ENCODE data around the gene CFAP20DC. TPM values are rescaled to one million over a fixed set of nuclear protein-coding genes. Genes with fewer than 3 reads are reported as not detected.

The CFAP20DC gene
- total and polyA plus RNA-seq, 2 of the 4 experiments (the other 2 are of a cell fraction): 1.2 to 1.6 TPM

DNA sequence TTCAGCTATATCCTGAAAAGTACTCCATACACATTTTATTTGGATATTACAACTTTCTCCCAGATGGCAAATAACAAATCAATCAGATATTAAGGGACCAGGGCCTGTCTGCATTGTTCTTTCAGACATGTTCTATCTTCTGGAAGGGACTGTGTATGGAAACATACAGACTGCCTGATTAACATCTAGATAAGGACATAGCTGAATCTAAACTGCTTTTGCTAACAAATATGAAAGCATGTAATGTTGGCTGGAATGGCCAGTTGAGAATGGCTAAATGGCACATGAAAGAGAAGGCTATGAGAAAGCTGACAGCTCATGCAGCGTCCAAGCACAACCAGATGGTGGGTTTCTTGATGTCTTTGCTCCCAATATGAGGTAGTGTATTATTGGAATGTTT lies 149.4 kb downstream of the CFAP20DC start:
- Histone ChIP-seq H3K79me1 (ENCODE audit: low read depth in 1 of 2, low read length in 2 of 2) (no peaks in the 10 kb centered on the region), H3K27ac (ENCODE audit: insufficient read depth, low read length) (no peak overlapping the region), H3K18ac (ENCODE audit: low read depth, low read length) (no peak overlapping the region), H4K20me1 (ENCODE audit: insufficient read depth, low read length) (no peaks in the 10 kb centered on the region), H3K4me2 (ENCODE audit: low read depth, low read length) (no peak overlapping the region), H3K4ac (ENCODE audit: low read depth, low read length) (no peak overlapping the region), H3K14ac (replicated peaks; ENCODE audit: low read depth, low read length) (no peak overlapping the region), H3K9ac (ENCODE audit: low read depth, low read length) (no peak overlapping the region), H2AK9ac (replicated peaks; ENCODE audit: low read depth, low read length, poor library complexity) (no peak overlapping the region), H2BK5ac (ENCODE audit: low read depth, low read length, poor library complexity, severe bottlenecking) (no peak overlapping the region), H4K91ac (ENCODE audit: insufficient read depth, low read depth, low read length) (no peak overlapping the region), H4K8ac (ENCODE audit: low read depth in 2 of 2, low read length in 2 of 2) (no peak overlapping the region), H3K9me1 (ENCODE audit: insufficient read depth, low read length) (no peaks in the 10 kb centered on the region), H3K9me3 (ENCODE audit: control insufficient read depth, insufficient read depth, low read length) (no peaks in the 10 kb centered on the region), H2BK120ac (ENCODE audit: low read depth, low read length) (no peak overlapping the region), H2BK20ac (ENCODE audit: low read depth, low read length) (no peak overlapping the region), H2AFZ (replicated peaks; ENCODE audit: low read length, poor library complexity) (no peak overlapping the region), H3K23ac (ENCODE audit: low read depth, low read length) (no peak overlapping the region), H3K4me3 (ENCODE audit: insufficient read depth, low read depth, low read length) (no peak overlapping the region), H3K56ac (ENCODE audit: extremely low read depth, insufficient read depth, low read length) (no peak overlapping the region), H3K27me3 (ENCODE audit: control insufficient read depth, insufficient read depth, low read length) (no peaks in the 10 kb centered on the region), H3K36me3 (ENCODE audit: control insufficient read depth, insufficient read depth, low read length) (no peaks in the 10 kb centered on the region), H2BK15ac (ENCODE audit: low read depth, low read length) (no peak overlapping the region), H2AK5ac (ENCODE audit: low read depth, low read length) (no peak overlapping the region), H4K5ac (ENCODE audit: low read depth, low read length) (no peak overlapping the region), H3K4me1 (ENCODE audit: control insufficient read depth, insufficient read depth, low read length) (no peaks in the 10 kb centered on the region)
- in situ Hi-C loops (cut with MboI; ENCODE audit: low sequenced_read_pairs): no loop called here
- no peak for ATAC-seq (ENCODE audit: low read depth)
- DNase-seq: no peak
- dilution Hi-C loops (cut with HindIII; ENCODE audit: low sequenced_read_pairs, unreplicated experiment): no loop called here
- intact Hi-C loops (cut with micrococcal nuclease): no loop called here
- no peak for TF ChIP-seq RCOR1 (IDR thresholded peaks at IDR 0.05; ENCODE audit: insufficient replicate concordance, low read length)
- no peak for TF ChIP-seq CHD1 (IDR thresholded peaks at IDR 0.05; ENCODE audit: low read depth, low read length)
- TF ChIP-seq RFX5 (IDR thresholded peaks at IDR 0.05; ENCODE audit: low read depth, low read length): no peak
- TF ChIP-seq NFE2L2 (IDR thresholded peaks at IDR 0.05; ENCODE audit: low read depth, low read length): no peak
- no peak for TF ChIP-seq POLR2A (IDR thresholded peaks at IDR 0.05; ENCODE audit: low read depth, low read length)
- TF ChIP-seq MAFK (IDR thresholded peaks at IDR 0.05; ENCODE audit: low read depth, low read length): no peak
- no peak for TF ChIP-seq CEBPB (IDR thresholded peaks at IDR 0.05; ENCODE audit: low read depth, low read length)
- TF ChIP-seq, protein P1, sequence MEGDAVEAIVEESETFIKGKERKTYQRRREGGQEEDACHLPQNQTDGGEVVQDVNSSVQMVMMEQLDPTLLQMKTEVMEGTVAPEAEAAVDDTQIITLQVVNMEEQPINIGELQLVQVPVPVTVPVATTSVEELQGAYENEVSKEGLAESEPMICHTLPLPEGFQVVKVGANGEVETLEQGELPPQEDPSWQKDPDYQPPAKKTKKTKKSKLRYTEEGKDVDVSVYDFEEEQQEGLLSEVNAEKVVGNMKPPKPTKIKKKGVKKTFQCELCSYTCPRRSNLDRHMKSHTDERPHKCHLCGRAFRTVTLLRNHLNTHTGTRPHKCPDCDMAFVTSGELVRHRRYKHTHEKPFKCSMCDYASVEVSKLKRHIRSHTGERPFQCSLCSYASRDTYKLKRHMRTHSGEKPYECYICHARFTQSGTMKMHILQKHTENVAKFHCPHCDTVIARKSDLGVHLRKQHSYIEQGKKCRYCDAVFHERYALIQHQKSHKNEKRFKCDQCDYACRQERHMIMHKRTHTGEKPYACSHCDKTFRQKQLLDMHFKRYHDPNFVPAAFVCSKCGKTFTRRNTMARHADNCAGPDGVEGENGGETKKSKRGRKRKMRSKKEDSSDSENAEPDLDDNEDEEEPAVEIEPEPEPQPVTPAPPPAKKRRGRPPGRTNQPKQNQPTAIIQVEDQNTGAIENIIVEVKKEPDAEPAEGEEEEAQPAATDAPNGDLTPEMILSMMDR (conservative IDR thresholded peaks at IDR 0.05; ENCODE audit: low read depth, low read length): no peak
- TF ChIP-seq, protein P2, sequence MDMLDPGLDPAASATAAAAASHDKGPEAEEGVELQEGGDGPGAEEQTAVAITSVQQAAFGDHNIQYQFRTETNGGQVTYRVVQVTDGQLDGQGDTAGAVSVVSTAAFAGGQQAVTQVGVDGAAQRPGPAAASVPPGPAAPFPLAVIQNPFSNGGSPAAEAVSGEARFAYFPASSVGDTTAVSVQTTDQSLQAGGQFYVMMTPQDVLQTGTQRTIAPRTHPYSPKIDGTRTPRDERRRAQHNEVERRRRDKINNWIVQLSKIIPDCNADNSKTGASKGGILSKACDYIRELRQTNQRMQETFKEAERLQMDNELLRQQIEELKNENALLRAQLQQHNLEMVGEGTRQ (IDR thresholded peaks at IDR 0.05; ENCODE audit: low read depth, low read length): no peak
- no peak for TF ChIP-seq FOS (IDR thresholded peaks at IDR 0.05; ENCODE audit: low read depth, low read length)
- TF ChIP-seq MXI1 (IDR thresholded peaks at IDR 0.05; ENCODE audit: borderline replicate concordance, low read depth, low read length): no peak
- TF ChIP-seq, protein P3, sequence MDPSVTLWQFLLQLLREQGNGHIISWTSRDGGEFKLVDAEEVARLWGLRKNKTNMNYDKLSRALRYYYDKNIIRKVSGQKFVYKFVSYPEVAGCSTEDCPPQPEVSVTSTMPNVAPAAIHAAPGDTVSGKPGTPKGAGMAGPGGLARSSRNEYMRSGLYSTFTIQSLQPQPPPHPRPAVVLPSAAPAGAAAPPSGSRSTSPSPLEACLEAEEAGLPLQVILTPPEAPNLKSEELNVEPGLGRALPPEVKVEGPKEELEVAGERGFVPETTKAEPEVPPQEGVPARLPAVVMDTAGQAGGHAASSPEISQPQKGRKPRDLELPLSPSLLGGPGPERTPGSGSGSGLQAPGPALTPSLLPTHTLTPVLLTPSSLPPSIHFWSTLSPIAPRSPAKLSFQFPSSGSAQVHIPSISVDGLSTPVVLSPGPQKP (IDR thresholded peaks at IDR 0.05; ENCODE audit: borderline replicate concordance, low read depth, low read length): no peak
- TF ChIP-seq BHLHE40 (IDR thresholded peaks at IDR 0.05; ENCODE audit: low read depth, low read length): no peak
- no peak for TF ChIP-seq SMC3 (IDR thresholded peaks at IDR 0.05; ENCODE audit: low read depth, low read length)
- TF ChIP-seq MAZ (IDR thresholded peaks at IDR 0.05; ENCODE audit: borderline replicate concordance, low read depth, low read length): no peak
- no peak for TF ChIP-seq RAD21 (IDR thresholded peaks at IDR 0.05; ENCODE audit: low read length)
- BruUV-seq (replicated peaks): no TSS peak
- WGBS, 2 experiments (ENCODE audit: extremely low coverage in 2 of 2, insufficient read length in 1 of 2): no CpG with 5 or more reads among the region's 1 CpG
- POLR2A ChIA-PET (ENCODE audit: unreplicated experiment): interaction anchor here (0.8 kb wide), 1 partner anchor 11 kb away, joined by 4 read pairs; no protein-coding TSS in a partner anchor
- CTCF ChIA-PET: no interaction called here
